Parathyroid adenoma (tissue), 2 donors: ENCODE results near the gene DDX11.
"Not testable (repeated sequence)": the region's sequence is repeated elsewhere in the genome, so short reads cannot be mapped to it uniquely, and the experiment has no call there.

Experiments used
- H2AFZ ChIP-seq: fragments of 300-600 bp; sonication (generic); one replicate; pipeline ENCODE4 v1.7.0; 2017; ENCODE audit warnings: antibody characterized with exemption, mild to moderate bottlenecking
- H3K27ac ChIP-seq: fragments of 300-600 bp; sonication (generic); one replicate; pipeline ENCODE4 v1.7.0; 2017
- H3K27me3 ChIP-seq: fragments of 300-600 bp; sonication (generic); one replicate; pipeline ENCODE4 v1.7.0; 2017; ENCODE audit warnings: low read length; ENCODE audit not compliant: control insufficient read depth, insufficient read depth
- H3K36me3 ChIP-seq: fragments of 300-600 bp; sonication (generic); one replicate; pipeline ENCODE4 v1.7.0; 2017; ENCODE audit warnings: low read length; ENCODE audit not compliant: control insufficient read depth, insufficient read depth
- H3K4me1 ChIP-seq: fragments of 300-600 bp; sonication (generic); one replicate; pipeline ENCODE4 v1.7.0; 2017; ENCODE audit warnings: control low read depth
- H3K4me2 ChIP-seq: fragments of 300-600 bp; sonication (generic); one replicate; pipeline ENCODE4 v1.7.0; 2017; ENCODE audit warnings: low read length
- H3K4me3 ChIP-seq: fragments of 300-600 bp; sonication (generic); one replicate; pipeline ENCODE4 v1.7.0; 2017; ENCODE audit warnings: low read depth, low read length
- H3K79me2 ChIP-seq: fragments of 300-600 bp; sonication (generic); one replicate; pipeline ENCODE4 v1.7.0; 2017; ENCODE audit warnings: control low read depth
- H3K9ac ChIP-seq: fragments of 300-600 bp; sonication (generic); one replicate; pipeline ENCODE4 v1.7.0; 2017; ENCODE audit warnings: mild to moderate bottlenecking
- H3K9me3 ChIP-seq: fragments of 300-600 bp; sonication (generic); one replicate; pipeline ENCODE4 v1.7.0; 2017; ENCODE audit warnings: low read length; ENCODE audit not compliant: control insufficient read depth
- CTCF ChIP-seq: fragments of 300-600 bp; sonication (generic); IDR thresholded peaks from one replicate; pipeline ENCODE4 v1.7.0; 2017; ENCODE audit warnings: antibody characterized with exemption, mild to moderate bottlenecking
- donor health status: primary hyperparathyroidism.

The DDX11 gene

GRCh38 chr12:31120392-31121008 lies 46.8 kb downstream of the DDX11 start:
- Histone ChIP-seq H2AFZ (no peak overlapping the region), H3K27me3 (no peaks in the 10 kb centered on the region), H3K9me3 (no peaks in the 10 kb centered on the region), H3K79me2 (no peaks in the 10 kb centered on the region), H3K4me2 (no peak overlapping the region), H3K27ac (no peak overlapping the region), H3K9ac (no peak overlapping the region), H3K4me1 (peaks cover 9% of the 10 kb centered on the region), H3K36me3 (no peaks in the 10 kb centered on the region), H3K4me3 (no peak overlapping the region)
- no peak for TF ChIP-seq CTCF

- not testable (repeated sequence) for H3K4me3 ChIP-seq, H3K27me3 ChIP-seq, H3K36me3 ChIP-seq
These were observed 47.5 kb downstream of the DDX11 start for GRCh38 chr12:31121022-31121728.

GRCh38 chr12:31122481-31122880 lies 48.8 kb downstream of the DDX11 start:
- Histone ChIP-seq H3K27me3 (no peaks in the 10 kb centered on the region), H3K4me2 (no peak overlapping the region), H3K36me3 (no peaks in the 10 kb centered on the region), H3K9me3 (no peaks in the 10 kb centered on the region), H2AFZ (no peak overlapping the region), H3K4me3 (no peak overlapping the region), H3K4me1 (peaks cover 6% of the 10 kb centered on the region), H3K79me2 (no peaks in the 10 kb centered on the region), H3K9ac (no peak overlapping the region), H3K27ac (no peak overlapping the region)
- no peak for TF ChIP-seq CTCF

More at GRCh38 chr12:31121022-31121728, 47.5 kb downstream of the DDX11 start:
- not testable (repeated sequence) for H2AFZ ChIP-seq, H3K79me2 ChIP-seq, H3K9ac ChIP-seq, H3K4me2 ChIP-seq, H3K4me1 ChIP-seq, H3K9me3 ChIP-seq, H3K27ac ChIP-seq

GRCh38 chr12:31124158-31124557 lies 50.5 kb downstream of the DDX11 start:
- H3K4me1 ChIP-seq: not testable (repeated sequence)

GRCh38 chr12:31125171-31125570 lies 51.5 kb downstream of the DDX11 start:
- not testable (repeated sequence) for H3K4me3 ChIP-seq, H2AFZ ChIP-seq, H3K27me3 ChIP-seq, H3K4me1 ChIP-seq, H3K4me2 ChIP-seq, H3K36me3 ChIP-seq, H3K9me3 ChIP-seq, H3K27ac ChIP-seq, H3K9ac ChIP-seq, H3K79me2 ChIP-seq

More at GRCh38 chr12:31124158-31124557, 50.5 kb downstream of the DDX11 start:
- H3K9ac ChIP-seq, H3K79me2 ChIP-seq, H3K4me3 ChIP-seq, H3K4me2 ChIP-seq, H3K36me3 ChIP-seq, H2AFZ ChIP-seq, H3K27ac ChIP-seq, H3K9me3 ChIP-seq, H3K27me3 ChIP-seq: not testable (repeated sequence)

- H3K4me2 ChIP-seq, H3K4me3 ChIP-seq, H3K9me3 ChIP-seq, H3K36me3 ChIP-seq, H3K9ac ChIP-seq, H3K27ac ChIP-seq, H3K27me3 ChIP-seq, H3K4me1 ChIP-seq, H2AFZ ChIP-seq, H3K79me2 ChIP-seq: not testable (repeated sequence)
These were observed 53.7 kb downstream of the DDX11 start for GRCh38 chr12:31127209-31127848.

- not testable (repeated sequence) for H3K9me3 ChIP-seq, H3K79me2 ChIP-seq, H3K36me3 ChIP-seq, H3K4me1 ChIP-seq, H3K4me3 ChIP-seq, H3K27ac ChIP-seq, H3K9ac ChIP-seq, H3K4me2 ChIP-seq, H3K27me3 ChIP-seq, H2AFZ ChIP-seq
These were observed 62.9 kb downstream of the DDX11 start for GRCh38 chr12:31136581-31136980.

GRCh38 chr12:31144768-31145167 lies 71.1 kb downstream of the DDX11 start:
- not testable (repeated sequence) for H3K9ac ChIP-seq, H3K9me3 ChIP-seq, H3K27me3 ChIP-seq, H3K4me1 ChIP-seq, H3K4me2 ChIP-seq, H3K79me2 ChIP-seq, H2AFZ ChIP-seq, H3K4me3 ChIP-seq, H3K27ac ChIP-seq, H3K36me3 ChIP-seq

GRCh38 chr12:31145296-31145695 lies 71.6 kb downstream of the DDX11 start:
- not testable (repeated sequence) for H2AFZ ChIP-seq, H3K27me3 ChIP-seq, H3K4me2 ChIP-seq, H3K4me1 ChIP-seq, H3K9ac ChIP-seq, H3K36me3 ChIP-seq, H3K9me3 ChIP-seq, H3K79me2 ChIP-seq, H3K27ac ChIP-seq, H3K4me3 ChIP-seq
